Mammary epithelial cell (primary cell): ENCODE measurements around the gene FARP1.

Source experiments
- CTCF ChIP-seq, 2 donors: IDR thresholded peaks in 1 of 2; conservative IDR thresholded peaks in 1 of 2; 2 replicates each; pipeline ENCODE4 v1.5.1; 2011 to 2012; ENCODE audit warnings: inconsistent platforms in 2 of 2, low read length in 2 of 2, mild to moderate bottlenecking in 2 of 2, control low read depth in 1 of 2, low read depth in 1 of 2; ENCODE audit not compliant: insufficient read depth in 1 of 2; ENCODE audit errors: extremely low read depth in 1 of 2
- EZH2 ChIP-seq: IDR thresholded peaks from 2 replicates; pipeline ENCODE4 v1.6.1; 2012; ENCODE audit warnings: low read length, inconsistent platforms, borderline replicate concordance

DNA sequence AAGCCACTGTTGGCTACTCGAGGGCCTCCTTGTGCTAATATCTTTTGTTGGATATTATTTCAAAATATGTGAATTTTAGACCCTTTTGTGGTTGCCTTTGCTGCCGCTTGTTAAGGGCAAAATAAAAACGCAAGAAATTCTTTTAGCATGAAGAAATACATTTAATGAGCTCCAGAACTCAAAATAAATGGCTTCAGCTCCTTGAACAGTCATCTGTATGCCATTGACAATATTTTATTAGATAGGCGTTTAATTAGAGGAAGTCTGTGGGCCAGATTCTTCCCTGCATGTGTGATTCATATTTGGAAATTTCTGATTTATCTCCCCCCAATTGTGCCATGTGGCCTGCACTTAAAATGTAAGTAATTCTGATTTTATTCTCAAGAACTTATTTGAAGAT lies 256.9 kb downstream of the FARP1 start:
- TF ChIP-seq EZH2: no peak
- no peak for TF ChIP-seq CTCF (conservative IDR thresholded peaks at IDR 0.05 in 1 of 2, IDR thresholded peaks at IDR 0.05 in 1 of 2; ENCODE audit: extremely low read depth in 1 of 2, insufficient read depth in 1 of 2, low read depth in 1 of 2, low read length in 2 of 2)
